Measurements from ENCODE around the gene SLC26A5. TPM values are rescaled to one million over a fixed set of nuclear protein-coding genes. Genes with fewer than 3 reads are reported as not detected.

SLC26A5 gene
- total and polyA plus RNA-seq, 10 of the 15 experiments (the other 5 are each of a cell fraction or from before 2014, with no cell fraction given): 0.03 TPM; not detected in 9

GRCh38 chr7:103387242-103387641 is 58.8 kb downstream of the SLC26A5 start (continued):
- TF ChIP-seq ZNF592 (IDR thresholded peaks at IDR 0.05) (no peak), SRF (IDR thresholded peaks at IDR 0.05; ENCODE audit: low read depth in 2 of 2, low read length in 2 of 2) (no peak), HDGF (IDR thresholded peaks at IDR 0.05) (no peak), ZZZ3 (IDR thresholded peaks at IDR 0.05; ENCODE audit: control insufficient read depth, insufficient read length, low read depth) (no peak), MXI1 (IDR thresholded peaks at IDR 0.05; ENCODE audit: low read depth, low read length) (no peak), NFXL1 (IDR thresholded peaks at IDR 0.05; ENCODE audit: borderline replicate concordance) (no peak), ZNF207 (IDR thresholded peaks at IDR 0.05; ENCODE audit: borderline replicate concordance) (no peak), IRF3 (IDR thresholded peaks at IDR 0.05) (no peak), CTCF (IDR thresholded peaks at IDR 0.05 in 2 of 3, conservative IDR thresholded peaks at IDR 0.05 in 1 of 3; ENCODE audit: control insufficient read depth in 2 of 3, extremely low read depth in 1 of 3, insufficient read depth in 1 of 3, low read depth in 3 of 3, low read length in 3 of 3) (no peak)

Data from GM12878 (cell line).